HG03108 (cell line): Measurements from ENCODE around the gene WFS1.

Source experiments
- ATAC-seq: cut with Tn5 transposase; IDR thresholded peaks from one replicate; pipeline ENCODE4 v1.9.1; 2021; ENCODE audit warnings: moderate library complexity; ENCODE audit not compliant: unreplicated experiment

The WFS1 gene

DNA sequence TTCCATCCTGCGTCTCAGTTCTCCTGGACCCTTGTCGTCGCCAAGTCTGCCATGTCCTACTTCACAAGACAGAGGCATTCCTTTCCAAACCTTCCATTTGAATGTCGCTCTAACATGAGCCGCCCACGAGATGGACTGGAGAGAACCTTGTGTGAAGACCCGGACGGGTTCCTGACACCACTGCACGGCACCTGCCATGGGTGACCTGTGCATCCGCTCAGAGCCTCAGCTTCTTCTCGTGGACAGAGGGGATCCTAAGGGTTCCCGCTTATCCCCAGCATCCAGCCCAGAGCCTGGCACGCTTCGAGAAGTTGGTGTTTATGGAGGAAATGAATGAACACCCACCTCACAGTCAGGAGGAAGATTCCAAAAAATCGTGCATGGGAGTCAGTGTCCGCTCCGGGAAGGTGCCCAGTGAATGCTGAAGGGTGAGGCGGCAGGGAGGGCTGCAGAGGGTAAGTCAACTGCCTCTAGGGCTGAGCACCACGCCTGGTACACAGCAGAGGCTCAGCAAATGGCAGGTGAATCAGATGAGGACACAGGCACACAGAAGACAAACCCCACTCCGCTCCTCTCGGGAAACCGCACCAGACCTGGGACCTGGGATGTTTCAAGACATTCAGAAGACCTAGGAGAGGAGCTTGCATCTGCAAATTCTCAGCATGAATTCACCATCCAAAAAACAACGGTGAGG is 52.6 kb downstream of the WFS1 start:
- ATAC-seq: no peak

DNA sequence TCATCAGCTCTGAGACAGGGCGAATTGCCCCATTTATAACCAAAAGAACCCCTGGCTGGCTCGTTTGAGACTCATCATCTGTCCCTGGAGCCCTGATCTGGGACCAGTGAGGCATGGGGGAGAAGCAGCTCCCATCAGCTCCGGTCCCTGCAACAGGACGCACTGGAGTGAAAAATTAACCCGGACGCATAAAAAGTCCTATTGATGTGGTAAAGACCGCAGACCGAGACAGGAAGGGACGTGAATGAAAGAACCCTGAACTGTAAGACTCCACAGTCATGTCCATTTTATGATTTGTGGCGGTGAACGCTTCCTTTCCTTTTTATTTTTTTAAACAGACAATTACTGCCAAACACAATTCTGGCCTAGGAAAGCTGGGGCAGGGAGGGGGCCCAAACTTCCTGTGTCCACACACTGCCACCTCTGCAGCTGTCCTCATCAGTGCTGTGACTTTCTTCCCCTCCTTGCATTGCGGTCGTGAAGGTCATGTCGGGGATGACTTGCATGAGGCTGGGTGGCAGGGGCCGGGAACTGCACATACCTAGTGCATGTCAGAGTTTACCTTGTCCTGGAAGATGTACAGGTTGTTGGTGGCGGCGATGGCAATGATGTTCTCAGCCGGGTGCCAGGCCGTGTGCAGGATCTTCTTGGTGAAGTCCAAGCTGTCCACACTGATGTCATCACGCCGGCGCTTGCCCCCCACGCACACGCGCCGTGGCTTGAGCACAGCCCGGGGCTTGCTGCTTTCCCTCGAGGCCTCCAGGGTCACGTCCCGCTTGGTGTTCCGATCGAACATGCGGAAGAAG is 53.3 kb downstream of the WFS1 start:
- ATAC-seq: no peak

DNA sequence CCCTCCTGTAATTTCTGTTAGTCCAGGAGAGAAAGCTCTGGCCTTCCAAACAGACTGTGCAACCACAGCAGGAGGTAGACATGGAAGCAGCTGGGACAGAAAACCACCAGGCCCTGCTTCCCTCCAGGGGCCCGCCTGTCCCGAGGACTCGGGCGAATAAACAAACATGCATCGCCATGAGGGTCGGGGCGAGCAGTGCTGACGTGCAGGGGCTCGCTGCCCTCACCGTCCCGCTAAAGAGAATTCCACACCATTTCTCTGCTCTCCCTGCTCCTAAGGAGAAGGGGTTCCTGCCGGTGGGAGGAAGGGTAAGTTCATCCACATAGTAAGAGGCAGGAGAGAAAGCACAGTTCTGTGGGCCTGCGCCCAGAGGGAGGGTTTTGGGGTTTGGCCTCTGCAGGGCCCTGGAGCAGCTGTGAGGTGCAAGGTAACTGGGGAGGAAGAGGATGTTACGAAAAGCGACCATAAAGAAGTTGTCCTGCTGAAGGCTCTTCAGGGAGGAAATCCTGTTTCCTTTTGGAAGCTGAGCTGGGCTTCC is 54.9 kb downstream of the WFS1 start:
- no peak for ATAC-seq

DNA sequence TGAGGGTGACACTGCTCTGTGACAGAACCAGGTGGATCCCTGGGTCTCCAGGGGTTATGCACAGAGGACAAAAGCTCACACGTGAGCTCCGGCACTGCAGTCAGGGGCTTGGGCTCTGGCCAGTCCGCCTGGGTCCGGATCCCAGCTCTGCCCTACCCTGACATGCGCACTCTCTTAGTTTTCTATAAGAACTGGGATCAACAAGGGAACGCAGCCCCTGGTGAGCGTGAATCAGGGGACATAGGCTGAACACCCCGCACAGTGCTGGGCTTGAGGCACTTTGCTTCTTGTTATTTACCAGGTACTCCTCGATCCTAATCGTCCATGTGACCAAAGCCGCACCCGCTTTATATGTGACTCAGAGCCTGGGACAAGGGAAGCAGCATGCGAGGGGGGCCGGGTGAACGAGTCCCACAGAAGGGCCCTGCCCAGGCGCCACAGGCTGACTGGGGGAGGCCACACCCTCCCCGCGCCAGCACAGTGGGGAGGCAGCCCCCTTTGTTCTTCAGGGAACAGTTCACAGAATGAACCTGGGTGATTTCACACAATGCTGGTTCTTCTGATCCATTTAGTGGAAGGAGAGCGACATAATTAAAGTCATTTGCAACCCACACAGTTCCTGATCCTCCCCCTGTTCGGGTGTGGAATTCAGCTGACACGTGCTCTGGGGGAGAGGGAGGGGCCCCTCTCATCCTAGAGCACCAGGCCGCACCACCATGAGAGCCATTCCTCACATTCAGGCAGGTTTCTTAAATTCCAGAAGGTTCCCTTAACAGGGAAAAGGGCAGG is 55.5 kb downstream of the WFS1 start:
- no peak for ATAC-seq

DNA sequence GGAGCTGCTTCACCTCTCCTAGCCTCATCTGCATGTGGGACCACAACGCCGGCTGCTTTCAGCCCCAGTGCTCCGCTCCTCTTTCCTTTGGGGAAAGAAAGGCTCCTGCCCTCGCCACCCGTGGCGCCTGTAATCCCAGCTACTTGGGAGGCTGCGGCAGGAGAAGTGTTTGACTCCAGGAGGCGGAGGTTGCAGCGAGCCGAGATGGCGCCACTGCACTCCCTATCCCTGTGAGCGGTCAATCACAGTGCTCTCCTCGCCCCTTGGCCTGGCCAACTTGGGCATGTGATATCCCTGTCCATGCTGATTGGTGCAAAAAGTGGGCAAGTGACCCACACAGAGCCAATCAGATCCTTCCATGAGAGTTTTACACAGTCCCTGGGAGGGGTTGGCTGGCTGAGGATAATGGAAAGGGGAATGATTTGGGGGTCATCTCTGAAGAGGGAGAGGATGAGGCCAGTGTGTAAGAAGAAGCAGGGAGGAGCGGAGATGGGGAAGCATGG is 56.2 kb downstream of the WFS1 start:
- no peak for ATAC-seq

DNA sequence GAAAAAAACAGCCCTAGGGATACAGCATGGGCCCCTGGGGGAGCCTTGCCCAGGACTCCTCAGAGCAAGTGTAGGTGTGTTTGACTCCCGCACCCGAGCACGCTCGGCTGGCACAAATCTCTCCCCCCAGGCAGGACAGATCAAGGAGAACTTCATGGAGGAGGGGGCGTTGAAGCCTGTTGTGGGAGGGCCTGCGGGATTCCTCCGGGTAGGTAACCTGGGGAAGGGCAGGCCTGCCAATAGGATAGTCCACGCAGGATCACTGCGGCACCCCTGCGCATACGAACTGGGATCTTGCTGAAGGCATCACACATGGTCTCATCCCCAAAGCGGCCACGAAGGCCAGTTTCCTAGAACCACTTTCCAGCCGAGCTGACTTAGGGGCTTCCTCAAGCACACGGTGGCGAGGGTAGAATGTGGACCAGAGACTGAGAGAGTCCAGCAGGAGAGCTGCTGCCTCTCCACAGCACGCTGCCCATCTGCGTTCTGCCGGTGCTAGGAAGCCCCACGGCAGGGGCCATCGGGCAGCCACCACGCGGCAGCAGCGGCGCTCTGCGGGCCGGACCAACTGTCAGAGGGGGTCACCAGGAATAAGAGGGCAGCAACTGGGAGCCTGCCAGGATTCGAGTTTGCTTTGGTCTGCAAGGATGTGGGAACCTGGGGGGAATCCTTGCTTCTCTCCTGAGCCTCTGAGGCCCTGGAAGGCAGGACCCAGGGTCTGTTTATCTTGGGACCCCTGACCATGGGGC is 56.8 kb downstream of the WFS1 start:
- no peak for ATAC-seq

DNA sequence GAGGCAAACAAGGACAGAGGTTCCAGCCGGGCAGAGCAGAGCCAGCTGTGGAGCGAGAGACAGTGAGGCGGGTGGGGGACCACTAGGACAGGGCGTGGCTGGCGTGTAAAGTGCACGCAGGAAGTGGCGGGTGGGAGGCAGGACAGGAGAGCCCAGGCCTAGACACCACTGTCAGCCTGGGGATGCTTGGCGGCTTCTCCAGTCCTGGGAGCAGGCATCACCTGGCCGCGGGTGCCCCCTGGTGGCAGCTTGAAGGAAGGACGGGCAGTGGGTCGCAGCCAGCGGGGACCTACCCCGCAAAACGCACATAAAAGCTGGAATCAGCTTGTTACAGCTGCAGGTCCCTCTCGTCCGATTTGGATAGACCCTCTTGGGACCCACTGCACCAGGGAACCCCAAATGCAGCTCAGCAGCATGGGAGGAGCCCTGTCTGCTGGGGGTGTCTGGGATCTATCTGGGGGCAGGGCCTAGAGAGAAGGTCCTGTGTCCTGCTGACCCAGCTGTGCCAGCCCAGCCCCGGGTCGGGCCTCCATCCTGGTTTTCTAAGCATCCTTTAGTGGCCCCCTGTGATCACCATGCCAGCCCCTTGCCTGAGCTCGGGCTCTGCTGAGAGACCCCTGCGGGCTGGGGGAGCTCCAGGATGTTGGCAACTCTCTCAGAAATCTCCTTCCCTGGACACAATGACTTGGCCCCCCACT is 57.7 kb downstream of the WFS1 start:
- peak; percentile 42 for ATAC-seq

DNA sequence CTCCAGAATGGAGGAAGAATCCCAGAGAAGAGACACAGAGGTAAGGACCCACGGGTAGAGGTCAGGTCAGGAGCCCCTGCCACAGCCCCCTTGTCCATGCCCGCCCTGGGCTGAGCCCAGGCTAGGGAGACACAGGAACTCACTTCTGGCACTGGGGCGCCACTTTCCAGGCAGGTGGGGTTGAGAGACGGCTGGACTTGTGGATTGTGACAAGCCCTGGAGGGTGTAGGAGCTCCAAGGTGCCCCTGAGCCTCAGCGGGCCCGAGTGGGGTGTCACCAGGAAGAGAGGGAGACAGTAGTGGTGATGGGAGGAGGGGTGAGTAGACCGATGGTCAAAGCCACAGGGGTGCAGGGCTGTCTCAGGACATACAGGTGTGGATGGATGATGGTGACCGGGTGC is 58.9 kb downstream of the WFS1 start:
- ATAC-seq: no peak

DNA sequence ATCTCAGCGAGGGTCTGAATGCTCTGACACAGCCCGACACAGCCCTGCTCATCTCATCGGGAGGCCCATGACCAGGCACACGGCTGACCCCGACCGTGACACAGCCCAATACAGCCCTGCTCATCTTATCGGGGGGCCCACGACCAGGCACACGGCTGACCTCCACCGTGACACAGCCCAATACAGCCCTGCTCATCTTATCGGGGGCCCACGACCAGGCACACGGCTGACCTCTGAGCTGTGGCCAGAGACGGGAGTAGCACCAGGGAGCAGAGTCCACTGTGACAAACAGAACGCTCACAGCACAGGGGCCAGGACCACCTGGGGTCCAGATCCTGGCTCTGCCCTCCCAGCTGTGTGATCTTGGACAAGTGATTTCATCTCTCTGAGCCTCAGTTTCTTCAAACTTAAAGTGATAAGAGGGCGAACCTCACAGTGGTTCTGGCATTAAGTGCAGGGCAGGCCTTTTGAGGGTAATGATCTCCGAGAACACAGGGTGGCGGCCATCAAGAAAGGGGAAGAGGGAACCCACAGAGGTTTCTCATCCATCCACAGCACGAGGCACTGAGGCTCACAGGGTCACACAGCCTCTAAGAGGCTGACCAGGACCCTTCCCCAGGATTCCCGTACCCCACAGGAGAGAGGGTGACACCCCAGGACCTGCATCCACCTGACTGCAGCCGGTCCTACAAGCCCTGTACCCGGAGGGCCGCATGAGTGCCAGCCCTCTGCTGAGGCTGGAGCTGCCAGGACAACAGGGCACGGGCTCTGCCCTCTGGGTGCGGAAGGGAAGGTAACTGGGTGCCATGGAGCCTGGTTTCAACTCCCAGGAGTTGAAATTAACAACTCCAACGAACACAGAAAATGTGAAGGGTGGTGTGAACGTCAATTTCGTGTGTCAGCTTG is 60.1 kb downstream of the WFS1 start:
- no peak for ATAC-seq

DNA sequence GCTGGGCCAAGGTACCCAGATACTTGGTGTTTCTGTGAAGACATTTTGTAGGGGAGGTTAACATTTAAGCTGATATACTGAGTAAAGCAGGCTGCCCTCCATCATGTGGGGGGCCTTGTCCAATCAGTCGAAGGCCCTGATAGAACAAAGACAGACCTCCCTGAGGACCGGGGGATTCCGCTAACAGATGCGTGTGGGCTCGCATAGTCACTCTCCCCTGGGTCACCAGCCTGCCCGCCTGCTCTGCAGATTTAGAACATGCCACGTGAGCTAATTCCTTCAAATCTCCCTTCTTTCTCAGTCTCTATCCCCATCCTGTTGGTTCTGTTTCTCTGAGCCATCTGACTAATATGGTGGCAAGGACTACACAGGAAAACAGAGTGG is 60.7 kb downstream of the WFS1 start:
- no peak for ATAC-seq

DNA sequence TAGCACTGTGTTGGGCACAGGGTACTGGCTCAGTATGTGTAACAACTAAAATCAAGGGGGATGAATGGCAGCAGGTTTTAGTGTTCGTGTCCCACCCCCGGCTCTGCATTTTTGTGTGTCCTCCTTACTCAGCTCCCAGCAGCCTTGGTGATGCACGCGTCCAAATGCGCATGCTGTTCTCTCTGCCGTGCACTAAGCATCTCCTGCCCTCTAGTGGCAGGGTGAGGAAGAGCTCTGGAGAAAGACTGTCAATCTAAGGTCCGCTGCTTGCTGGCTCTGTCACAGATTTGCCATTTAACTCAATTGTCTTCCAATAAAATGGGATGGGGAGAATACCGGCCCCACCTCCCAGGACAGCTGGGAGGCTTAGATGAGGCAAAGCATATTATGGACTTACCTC is 61.4 kb downstream of the WFS1 start:
- ATAC-seq: no peak

DNA sequence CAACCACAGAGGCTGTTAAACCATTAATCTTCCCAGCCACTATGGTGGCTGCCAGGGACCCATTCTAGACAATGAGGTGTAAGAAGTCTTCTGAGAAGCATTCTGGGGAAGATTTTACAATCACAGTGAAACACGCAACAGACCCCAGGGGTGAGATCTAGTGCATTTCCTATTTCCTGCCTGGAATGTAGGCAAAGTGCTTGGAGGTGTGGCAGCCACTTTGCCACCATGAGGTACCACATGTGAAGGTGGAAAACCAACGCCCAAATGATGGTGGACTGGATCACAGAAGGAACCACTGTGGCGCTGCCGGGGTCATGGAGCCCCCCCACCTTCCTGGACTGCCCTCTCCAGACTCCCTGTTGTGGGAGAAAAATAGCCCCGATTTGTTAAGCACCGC is 61.8 kb downstream of the WFS1 start:
- ATAC-seq: no peak

DNA sequence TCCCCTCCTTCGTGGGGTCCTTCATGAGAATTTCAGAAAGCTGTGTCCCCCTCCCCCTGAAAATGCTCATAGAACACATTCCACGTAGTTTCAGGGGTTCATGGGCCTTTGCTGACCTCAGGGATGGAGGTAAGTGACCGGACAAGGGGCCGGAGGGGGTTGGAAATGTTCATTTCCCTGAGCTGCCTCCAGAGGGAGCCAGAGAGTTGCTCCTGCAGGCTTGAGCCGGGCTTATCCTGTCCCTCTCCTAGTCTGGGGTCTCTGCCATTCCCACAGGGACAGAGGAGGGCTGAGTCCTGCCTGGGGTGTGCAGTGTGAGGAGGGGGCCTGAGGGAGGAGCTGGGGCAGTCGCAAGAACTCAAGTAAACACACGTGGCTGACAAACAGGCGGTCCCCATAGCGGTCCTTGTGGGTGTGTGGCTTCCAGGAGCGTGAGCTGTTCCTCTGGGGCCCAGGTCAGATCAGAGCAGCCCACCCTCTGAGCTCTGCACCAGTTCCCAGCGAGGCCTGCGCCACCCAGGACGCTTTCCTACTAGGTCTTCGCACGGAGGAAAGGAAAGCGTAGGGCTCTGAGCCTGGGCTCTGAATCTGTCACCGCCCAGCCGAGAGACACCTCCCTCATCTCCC is 62.5 kb downstream of the WFS1 start:
- ATAC-seq: no peak

DNA sequence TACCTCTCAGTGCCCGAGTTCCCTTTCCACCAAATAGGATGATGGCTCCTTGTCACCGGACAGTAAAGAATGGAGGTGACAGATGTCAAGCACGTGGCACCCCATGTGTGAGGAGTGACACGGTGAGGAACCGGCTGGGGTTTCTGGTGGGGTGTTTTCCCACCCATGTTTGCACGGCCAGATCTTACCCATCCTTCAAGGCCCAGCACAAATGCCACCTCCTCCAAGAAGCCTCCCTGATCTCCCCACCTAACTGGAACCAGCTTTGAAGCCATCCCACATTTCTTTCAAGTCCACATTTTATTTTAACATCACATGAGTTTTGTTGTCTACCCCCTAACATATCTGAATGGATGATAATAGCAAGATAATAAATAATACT is 63.0 kb downstream of the WFS1 start:
- ATAC-seq: no peak

DNA sequence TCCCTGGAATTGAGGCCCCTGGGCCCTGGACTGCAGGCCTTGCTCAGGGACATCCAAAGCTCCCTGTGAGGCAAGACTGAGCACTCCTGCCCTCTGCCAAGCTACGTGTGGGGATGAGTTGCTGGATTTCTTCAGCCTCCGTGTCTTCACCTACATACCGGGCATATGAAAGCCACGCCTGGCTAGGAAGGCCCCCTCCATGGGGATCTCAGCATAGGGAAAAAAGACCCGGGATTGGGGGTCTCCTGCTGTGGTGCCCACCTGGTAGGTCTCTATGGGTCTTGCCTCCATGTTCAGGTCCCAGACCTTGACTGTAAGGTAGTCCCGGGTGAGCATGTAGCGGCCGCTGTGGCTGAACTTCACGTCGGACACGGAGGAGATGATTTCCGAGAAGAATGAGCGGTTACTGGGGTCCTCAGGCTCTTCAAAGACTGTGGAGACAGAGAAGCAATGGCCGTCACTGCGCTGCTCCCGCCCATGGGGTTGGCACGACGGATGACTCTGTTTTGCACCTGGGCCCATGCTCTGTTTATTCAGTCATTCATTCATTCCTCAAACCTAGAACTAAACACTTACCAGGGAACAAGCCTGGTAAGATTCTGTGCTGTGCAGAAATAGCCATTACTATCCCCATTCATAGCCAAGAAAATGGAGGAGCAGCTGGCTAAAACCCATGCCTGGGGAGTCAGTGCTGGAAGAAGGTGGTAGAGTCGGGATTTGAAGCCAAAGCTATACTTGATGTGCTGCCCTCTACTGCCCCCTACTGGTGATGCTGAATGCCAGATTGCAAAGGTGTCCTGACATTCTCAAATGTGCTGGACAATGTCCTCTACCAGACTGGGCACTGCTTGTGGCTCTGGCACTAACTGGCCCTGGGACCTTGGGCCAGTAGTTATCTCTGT is 63.9 kb downstream of the WFS1 start:
- no peak for ATAC-seq

DNA sequence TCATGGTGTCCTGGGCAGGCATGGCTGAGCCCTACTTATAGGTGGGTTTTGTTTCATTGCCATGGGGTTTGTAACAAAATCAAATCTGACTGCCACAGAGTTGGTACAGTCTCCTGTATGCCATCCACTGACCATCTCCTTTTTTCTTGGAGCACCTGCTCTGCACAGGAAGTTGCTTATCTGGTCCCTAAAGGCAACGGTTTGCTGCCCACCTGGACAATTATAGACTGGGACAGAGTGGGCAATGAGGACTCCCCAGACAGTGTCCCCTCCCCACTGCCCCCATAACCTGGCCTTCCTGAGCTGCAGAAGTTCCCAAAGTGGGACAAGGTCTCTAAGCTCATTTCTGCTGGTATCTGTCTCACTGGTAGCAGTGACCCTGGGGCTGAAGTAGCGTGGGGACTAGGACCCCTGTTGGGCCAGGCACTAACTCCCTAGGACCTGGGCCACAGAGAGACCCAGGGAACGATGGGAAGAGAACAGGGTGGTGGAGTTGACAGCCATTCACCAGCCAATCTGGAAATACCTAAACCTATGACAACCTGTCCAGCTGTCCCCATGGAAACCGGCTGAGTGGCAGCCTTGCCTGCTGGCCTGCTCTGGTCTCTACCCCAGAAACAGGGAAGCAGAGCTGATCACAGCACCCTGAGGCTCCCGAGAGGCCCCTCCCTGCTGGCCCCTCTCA is 64.7 kb downstream of the WFS1 start:
- no peak for ATAC-seq

DNA sequence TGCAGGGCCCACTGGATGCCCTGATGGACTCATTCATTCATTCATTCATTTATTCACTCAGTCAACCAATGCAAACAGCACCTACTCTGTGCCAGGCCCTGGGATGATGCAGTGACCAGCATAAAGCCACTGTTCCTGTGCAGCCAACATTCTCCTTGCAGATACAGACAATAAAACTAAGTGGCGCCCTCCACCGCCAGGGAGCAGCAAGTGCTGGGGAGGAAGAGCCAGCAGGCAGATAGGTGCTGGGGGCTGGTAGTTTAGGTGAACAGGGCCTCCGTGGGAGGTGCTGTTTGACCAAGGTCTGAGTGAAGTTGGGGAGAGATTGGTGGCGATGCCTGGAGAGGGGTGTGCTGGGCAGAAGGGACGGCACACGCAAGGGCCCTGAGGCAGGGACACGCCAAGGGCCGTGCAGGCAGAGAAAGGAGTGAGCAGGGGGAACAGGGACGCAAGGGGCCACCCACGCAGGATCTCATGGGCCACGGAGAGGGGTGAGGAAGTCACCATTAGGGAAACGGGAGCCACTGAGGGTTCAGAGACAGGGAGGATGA is 65.5 kb downstream of the WFS1 start:
- no peak for ATAC-seq
